Measurements from ENCODE around the gene SCN9A. TPM values are rescaled to one million over a fixed set of nuclear protein-coding genes. Genes with fewer than 3 reads are reported as not detected.

SCN9A gene
- total and polyA plus RNA-seq, 9 of the 15 experiments (the other 6 are each of a cell fraction or from before 2014, with no cell fraction given): 1.4 to 22.8 (median 7.1) TPM

GRCh38 chr2:166155589-166155988 is 220.2 kb downstream of the SCN9A start (continued):
- TF ChIP-seq, protein P1, sequence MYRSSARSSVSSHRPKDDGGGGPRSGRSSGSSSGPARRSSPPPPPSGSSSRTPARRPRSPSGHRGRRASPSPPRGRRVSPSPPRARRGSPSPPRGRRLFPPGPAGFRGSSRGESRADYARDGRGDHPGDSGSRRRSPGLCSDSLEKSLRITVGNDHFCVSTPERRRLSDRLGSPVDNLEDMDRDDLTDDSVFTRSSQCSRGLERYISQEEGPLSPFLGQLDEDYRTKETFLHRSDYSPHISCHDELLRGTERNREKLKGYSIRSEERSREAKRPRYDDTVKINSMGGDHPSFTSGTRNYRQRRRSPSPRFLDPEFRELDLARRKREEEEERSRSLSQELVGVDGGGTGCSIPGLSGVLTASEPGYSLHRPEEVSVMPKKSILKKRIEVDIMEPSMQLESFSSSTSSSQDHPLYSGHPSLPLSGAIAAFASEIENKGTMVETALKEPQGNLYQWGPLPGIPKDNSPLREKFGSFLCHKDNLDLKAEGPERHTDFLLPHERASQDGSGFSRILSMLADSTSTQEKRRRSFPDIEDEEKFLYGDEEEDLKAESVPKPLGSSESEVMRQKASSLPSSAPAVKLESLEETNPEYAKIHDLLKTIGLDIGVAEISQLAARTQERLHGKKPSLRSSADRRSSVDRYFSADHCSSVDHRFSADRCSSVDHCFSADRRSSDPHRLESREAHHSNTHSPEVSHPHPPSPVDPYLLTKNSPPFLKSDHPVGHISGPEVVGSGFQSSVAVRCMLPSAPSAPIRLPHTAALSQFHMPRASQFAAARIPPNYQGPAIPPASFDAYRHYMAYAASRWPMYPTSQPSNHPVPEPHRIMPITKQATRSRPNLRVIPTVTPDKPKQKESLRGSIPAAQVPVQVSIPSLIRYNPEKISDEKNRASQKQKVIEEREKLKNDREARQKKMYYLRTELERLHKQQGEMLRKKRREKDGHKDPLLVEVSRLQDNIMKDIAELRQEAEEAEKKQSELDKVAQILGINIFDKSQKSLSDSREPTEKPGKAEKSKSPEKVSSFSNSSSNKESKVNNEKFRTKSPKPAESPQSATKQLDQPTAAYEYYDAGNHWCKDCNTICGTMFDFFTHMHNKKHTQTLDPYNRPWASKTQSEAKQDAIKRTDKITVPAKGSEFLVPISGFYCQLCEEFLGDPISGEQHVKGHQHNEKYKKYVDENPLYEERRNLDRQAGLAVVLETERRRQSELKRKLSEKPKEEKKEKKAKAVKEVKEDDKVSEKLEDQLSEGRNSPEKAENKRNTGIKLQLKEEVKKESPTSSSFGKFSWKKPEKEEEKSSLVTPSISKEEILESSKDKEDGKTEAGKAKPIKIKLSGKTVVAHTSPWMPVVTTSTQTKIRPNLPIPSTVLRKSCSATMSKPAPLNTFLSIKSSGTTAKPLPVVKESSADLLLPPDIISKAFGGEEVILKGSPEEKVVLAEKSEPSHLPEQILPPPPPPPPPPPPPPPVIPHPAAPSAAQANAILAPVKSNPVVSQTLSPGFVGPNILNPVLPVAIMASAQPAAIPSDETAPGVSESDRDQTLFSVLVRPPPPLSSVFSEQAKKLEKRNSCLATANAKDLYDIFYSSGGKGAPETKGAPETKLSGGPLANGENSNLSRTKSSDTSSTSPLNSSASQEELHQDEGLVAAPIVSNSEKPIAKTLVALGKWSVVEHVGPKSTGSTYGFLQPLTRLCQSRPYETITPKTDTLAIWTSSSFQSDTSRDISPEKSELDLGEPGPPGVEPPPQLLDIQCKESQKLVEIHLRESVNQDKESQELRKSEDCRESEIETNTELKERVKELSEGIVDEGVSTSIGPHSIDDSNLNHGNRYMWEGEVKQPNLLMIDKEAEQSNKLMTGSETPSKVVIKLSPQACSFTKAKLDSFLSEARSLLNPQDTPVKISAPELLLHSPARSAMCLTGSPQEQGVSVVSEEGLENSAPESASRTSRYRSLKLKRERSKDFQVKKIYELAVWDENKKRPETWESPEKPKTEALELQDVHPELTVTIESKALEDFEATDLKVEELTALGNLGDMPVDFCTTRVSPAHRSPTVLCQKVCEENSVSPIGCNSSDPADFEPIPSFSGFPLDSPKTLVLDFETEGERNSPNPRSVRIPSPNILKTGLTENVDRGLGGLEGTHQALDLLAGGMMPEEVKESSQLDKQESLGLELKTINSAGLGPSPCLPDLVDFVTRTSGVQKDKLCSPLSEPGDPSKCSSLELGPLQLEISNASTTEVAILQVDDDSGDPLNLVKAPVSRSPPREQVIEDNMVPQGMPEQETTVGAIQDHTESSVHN (IDR thresholded peaks at IDR 0.05; ENCODE audit: borderline replicate concordance in 1 of 2, low read depth in 1 of 2): no peak
- TF ChIP-seq CBFB (CRISPR knock-in tag; IDR thresholded peaks at IDR 0.05): no peak
- TF ChIP-seq ZNF143 (CRISPR knock-in tag; IDR thresholded peaks at IDR 0.05): no peak
- no peak for TF ChIP-seq NCOA1 (IDR thresholded peaks at IDR 0.05; ENCODE audit: low read depth)
- no peak for TF ChIP-seq NFYB (IDR thresholded peaks at IDR 0.05; ENCODE audit: extremely low read depth, insufficient read length)
- no peak for TF ChIP-seq SAFB2 (IDR thresholded peaks at IDR 0.05; ENCODE audit: borderline replicate concordance, low read depth, low read length, severe bottlenecking)
- no peak for TF ChIP-seq ZBTB43 (CRISPR knock-in tag; IDR thresholded peaks at IDR 0.05)
- TF ChIP-seq, protein P2, sequence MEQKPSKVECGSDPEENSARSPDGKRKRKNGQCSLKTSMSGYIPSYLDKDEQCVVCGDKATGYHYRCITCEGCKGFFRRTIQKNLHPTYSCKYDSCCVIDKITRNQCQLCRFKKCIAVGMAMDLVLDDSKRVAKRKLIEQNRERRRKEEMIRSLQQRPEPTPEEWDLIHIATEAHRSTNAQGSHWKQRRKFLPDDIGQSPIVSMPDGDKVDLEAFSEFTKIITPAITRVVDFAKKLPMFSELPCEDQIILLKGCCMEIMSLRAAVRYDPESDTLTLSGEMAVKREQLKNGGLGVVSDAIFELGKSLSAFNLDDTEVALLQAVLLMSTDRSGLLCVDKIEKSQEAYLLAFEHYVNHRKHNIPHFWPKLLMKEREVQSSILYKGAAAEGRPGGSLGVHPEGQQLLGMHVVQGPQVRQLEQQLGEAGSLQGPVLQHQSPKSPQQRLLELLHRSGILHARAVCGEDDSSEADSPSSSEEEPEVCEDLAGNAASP (IDR thresholded peaks at IDR 0.05): no peak
- TF ChIP-seq, protein P3, sequence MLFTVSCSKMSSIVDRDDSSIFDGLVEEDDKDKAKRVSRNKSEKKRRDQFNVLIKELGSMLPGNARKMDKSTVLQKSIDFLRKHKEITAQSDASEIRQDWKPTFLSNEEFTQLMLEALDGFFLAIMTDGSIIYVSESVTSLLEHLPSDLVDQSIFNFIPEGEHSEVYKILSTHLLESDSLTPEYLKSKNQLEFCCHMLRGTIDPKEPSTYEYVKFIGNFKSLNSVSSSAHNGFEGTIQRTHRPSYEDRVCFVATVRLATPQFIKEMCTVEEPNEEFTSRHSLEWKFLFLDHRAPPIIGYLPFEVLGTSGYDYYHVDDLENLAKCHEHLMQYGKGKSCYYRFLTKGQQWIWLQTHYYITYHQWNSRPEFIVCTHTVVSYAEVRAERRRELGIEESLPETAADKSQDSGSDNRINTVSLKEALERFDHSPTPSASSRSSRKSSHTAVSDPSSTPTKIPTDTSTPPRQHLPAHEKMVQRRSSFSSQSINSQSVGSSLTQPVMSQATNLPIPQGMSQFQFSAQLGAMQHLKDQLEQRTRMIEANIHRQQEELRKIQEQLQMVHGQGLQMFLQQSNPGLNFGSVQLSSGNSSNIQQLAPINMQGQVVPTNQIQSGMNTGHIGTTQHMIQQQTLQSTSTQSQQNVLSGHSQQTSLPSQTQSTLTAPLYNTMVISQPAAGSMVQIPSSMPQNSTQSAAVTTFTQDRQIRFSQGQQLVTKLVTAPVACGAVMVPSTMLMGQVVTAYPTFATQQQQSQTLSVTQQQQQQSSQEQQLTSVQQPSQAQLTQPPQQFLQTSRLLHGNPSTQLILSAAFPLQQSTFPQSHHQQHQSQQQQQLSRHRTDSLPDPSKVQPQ (CRISPR knock-in tag; IDR thresholded peaks at IDR 0.05; ENCODE audit: borderline replicate concordance): no peak
- TF ChIP-seq, protein P4, sequence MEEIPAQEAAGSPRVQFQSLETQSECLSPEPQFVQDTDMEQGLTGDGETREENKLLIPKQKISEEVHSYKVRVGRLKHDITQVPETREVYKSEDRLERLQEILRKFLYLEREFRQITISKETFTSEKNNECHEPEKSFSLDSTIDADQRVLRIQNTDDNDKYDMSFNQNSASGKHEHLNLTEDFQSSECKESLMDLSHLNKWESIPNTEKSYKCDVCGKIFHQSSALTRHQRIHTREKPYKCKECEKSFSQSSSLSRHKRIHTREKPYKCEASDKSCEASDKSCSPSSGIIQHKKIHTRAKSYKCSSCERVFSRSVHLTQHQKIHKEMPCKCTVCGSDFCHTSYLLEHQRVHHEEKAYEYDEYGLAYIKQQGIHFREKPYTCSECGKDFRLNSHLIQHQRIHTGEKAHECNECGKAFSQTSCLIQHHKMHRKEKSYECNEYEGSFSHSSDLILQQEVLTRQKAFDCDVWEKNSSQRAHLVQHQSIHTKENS (CRISPR knock-in tag; IDR thresholded peaks at IDR 0.05): no peak
- no peak for TF ChIP-seq JUND (IDR thresholded peaks at IDR 0.05; ENCODE audit: borderline replicate concordance, low read depth, low read length)
- no peak for TF ChIP-seq JUND (tag; IDR thresholded peaks at IDR 0.05; ENCODE audit: borderline replicate concordance, low read depth, low read length)
- TF ChIP-seq MTA2 (IDR thresholded peaks at IDR 0.05; ENCODE audit: low read depth): no peak
